Motor neuron (in vitro differentiated cells): ENCODE measurements around the gene RUFY3. TPM values are rescaled to one million over a fixed set of nuclear protein-coding genes. Genes with fewer than 3 reads are reported as not detected.

ENCODE experiments used
- ATAC-seq, 8 experiments: fragments of 200-7000 bp; cut with Tn5 transposase; replicated peaks in 6 of 8; 2 replicates each; pipeline ENCODE4 v1.8.0; 2021; ENCODE audit warnings: mild to moderate bottlenecking in 8 of 8, moderate library complexity in 8 of 8
- H3K27ac ChIP-seq, 2 donors: fragments of 250-450 bp; sonication (Bioruptor Pico); 2 replicates each; pipeline ENCODE4 v1.9.0; 2021; ENCODE audit warnings: antibody characterized with exemption in 2 of 2, mild to moderate bottlenecking in 2 of 2, moderate library complexity in 1 of 2
- H3K4me1 ChIP-seq, 2 donors: fragments of 250-450 bp; sonication (Bioruptor Pico); replicated peaks in 1 of 2; 2 replicates each; pipeline ENCODE4 v1.6.1; 2021; ENCODE audit warnings: antibody characterized with exemption in 2 of 2, mild to moderate bottlenecking in 2 of 2, moderate library complexity in 1 of 2
- H3K4me3 ChIP-seq, 5 donors: fragments of 250-450 bp; sonication (Bioruptor Pico); 2 replicates each; pipeline ENCODE4 v1.9.0; 2021; ENCODE audit warnings: antibody characterized with exemption in 5 of 5, mild to moderate bottlenecking in 5 of 5, moderate library complexity in 4 of 5
- WGBS, 10 experiments: fragments of 450-650 bp; shearing (Covaris generic); methylation state at CpG; one replicate each; pipeline ENCODE4 v1.0.0; 2022; 5-methylcytosine and 5-hydroxymethylcytosine counted together
- in situ Hi-C, 9 experiments: fragments of 400-800 bp; cut with MboI; loops; one replicate each; pipeline ENCODE4 v1.15.0; 2021; ENCODE audit warnings: low sequenced_read_pairs in 9 of 9, low pct_unique_long_range_greater_than_20kb in 2 of 9; ENCODE audit not compliant: unreplicated experiment in 9 of 9
- total RNA-seq, 8 experiments: library from RNA; unstranded; fragments of 300-600 nt; gene quantifications; 2 replicates each; pipeline versions ENCODE4 v1.2.3 to v1.2.4, GENCODE V29; 2022

RUFY3 gene
- total RNA-seq, 8 experiments from 2014 or later, result 34.1 to 227 (median 185) TPM

DNA sequence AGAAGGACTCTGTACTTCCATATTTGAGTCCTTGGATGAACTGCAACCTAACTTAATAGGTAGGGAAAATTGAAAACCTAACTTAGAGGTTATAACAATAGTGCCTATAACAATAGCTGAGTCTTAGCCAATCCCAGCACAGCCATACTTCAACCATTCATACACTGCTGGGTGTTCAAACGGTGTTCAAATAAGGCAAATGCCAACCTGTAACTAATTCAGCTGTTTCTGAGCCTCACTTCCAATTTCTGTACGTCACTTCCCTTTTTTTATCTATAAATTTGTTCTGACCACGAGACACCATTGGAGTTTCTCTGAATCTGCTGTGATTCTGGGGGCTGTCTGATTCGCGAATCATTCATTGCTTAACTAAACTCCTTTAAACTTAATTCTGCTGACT is 127.5 kb downstream of the RUFY3 start:
- Histone ChIP-seq H3K4me1 (no peaks in the 10 kb centered on the region), H3K27ac (no peak overlapping the region), H3K4me3 (no peak overlapping the region)
- 75 to 100% (median 91%) methylated on average over 1 to 5 of the region's 5 CpGs for WGBS, 10 experiments
- no peak for ATAC-seq
- in situ Hi-C loops, result no loop called here

DNA sequence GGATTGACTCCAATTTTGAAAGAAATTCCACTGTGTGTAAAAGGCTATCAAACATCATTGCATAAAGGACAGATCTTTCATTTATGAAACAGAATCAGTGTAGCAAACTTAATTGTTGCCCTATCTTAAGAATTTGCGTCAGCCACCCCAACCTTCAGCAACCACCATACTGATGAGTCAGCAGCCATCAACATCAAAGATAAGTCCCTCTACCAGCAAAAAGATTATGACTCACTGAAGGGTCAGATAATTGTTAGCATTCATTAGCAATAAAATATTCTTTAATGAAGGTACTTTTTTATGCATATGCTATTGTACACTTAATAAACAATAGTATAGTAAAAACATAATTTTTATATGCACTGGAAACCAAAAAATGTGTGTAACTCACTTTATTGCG is 133.7 kb downstream of the RUFY3 start:
- no peak for ATAC-seq
- in situ Hi-C loops, result no loop called here
- WGBS, 10 experiments, result 92 to 100% (median 100%) methylated on average over 1 to 2 of the region's 2 CpGs; no CpG with 5 or more reads in 1 of the 10 experiments
- H3K4me1 ChIP-seq, result no peaks in the 10 kb centered on the region
- H3K4me3 ChIP-seq, result no peak overlapping the region
- no peak overlapping the region for H3K27ac ChIP-seq

Other genes starting within 250 kb of the RUFY3 start
- 1 to 10 TPM in 1 of 8 experiments, under 1 TPM in 5, not detected in 2; 0.20 to 1.3 (median 0.44) TPM for gene MUC7, start 249.8 kb upstream of the RUFY3 start, total RNA-seq
- gene AMTN, start 203.4 kb upstream of the RUFY3 start, total RNA-seq, result 10 to 100 TPM in 1 of 8 experiments, 1 to 10 TPM in 1, under 1 TPM in 1, not detected in 5; 0.46 to 55.5 (median 2.6) TPM
- under 1 TPM in 4 of 8 experiments, not detected in 4; 0.14 to 0.28 (median 0.19) TPM for gene AMBN, start 129.7 kb upstream of the RUFY3 start, total RNA-seq
- gene ENAM, start 93.2 kb upstream of the RUFY3 start, total RNA-seq, result under 1 TPM in 6 of 8 experiments, not detected in 2; 0.05 to 0.33 (median 0.14) TPM
- not detected for gene JCHAIN, start 55.5 kb upstream of the RUFY3 start, total RNA-seq
- 10 to 100 TPM; 16.0 to 47.3 (median 27.0) TPM for gene UTP3, start 33.4 kb upstream of the RUFY3 start, total RNA-seq
- 10 to 100 TPM; 43.0 to 99.5 (median 66.4) TPM for gene GRSF1, start 117.9 kb downstream of the RUFY3 start, total RNA-seq
- 10 to 100 TPM in 7 of 8 experiments, 1 to 10 TPM in 1; 6.0 to 26.8 (median 19.2) TPM for gene MOB1B, start 180.4 kb downstream of the RUFY3 start, total RNA-seq